Naive thymus-derived CD8-positive, alpha-beta T cell (primary cell): ENCODE measurements around the gene LBHD2. TPM values are rescaled to one million over a fixed set of nuclear protein-coding genes. Genes with fewer than 3 reads are reported as not detected.

Experiments used
- ATAC-seq, 2 donors: fragments of 150-1000 bp; cut with Tn5 transposase in 1 of 2; sonication (Bioruptor Pico), chemical (Tn5 transposase) in 1 of 2; 1 replicate in 1 of 2; 2 replicates in 1 of 2; pipeline ENCODE4 v1.10.0; 2021; ENCODE audit warnings: mild to moderate bottlenecking in 2 of 2, moderate library complexity in 2 of 2
- POLR2A ChIA-PET: fragments of 350-600 bp; sonication (Branson Sonifier 250); formaldehyde crosslinking; loops from one replicate; lab custom pipeline; 2021; ENCODE audit warnings: antibody characterized with exemption; lab: Charles Lee
- DNase-seq, 10 donors: peaks; one replicate each; pipeline versions ENCODE4 v3.0.0 to v3.0.0-alpha.2; 2020 to 2022
- H3K27ac Mint-ChIP-seq, 10 donors: one replicate each; pipeline ENCODE4 v1.8.0; 2020 to 2022; ENCODE audit warnings: mild to moderate bottlenecking in 10 of 10, mixed read lengths in 10 of 10, moderate library complexity in 4 of 10, inconsistent platforms in 1 of 10
- H3K27me3 Mint-ChIP-seq, 5 donors: one replicate each; pipeline ENCODE4 v1.8.0; 2021 to 2022; ENCODE audit warnings: mixed read lengths in 5 of 5
- H3K36me3 Mint-ChIP-seq, 3 donors: one replicate each; pipeline ENCODE4 v1.8.0; 2020 to 2022; ENCODE audit warnings: mixed read lengths in 3 of 3, mild to moderate bottlenecking in 2 of 3, inconsistent platforms in 1 of 3
- H3K4me1 Mint-ChIP-seq, 4 donors: one replicate each; pipeline ENCODE4 v1.8.0; 2021 to 2022; ENCODE audit warnings: mixed read lengths in 4 of 4
- H3K4me3 Mint-ChIP-seq, 10 donors: one replicate each; pipeline ENCODE4 v1.8.0; 2020 to 2022; ENCODE audit warnings: mild to moderate bottlenecking in 10 of 10, mixed read lengths in 10 of 10, moderate library complexity in 6 of 10, inconsistent platforms in 1 of 10
- H3K9me3 Mint-ChIP-seq, 9 donors: one replicate each; pipeline ENCODE4 v1.8.0; 2020 to 2022; ENCODE audit warnings: mixed read lengths in 9 of 9, mild to moderate bottlenecking in 3 of 9, inconsistent platforms in 1 of 9, moderate library complexity in 1 of 9
- polyA plus RNA-seq, 3 donors: library from polyadenylated mRNA; unstranded; fragments of 300-500 nt; fragmentation: Illumina TruSeq; gene quantifications; one replicate each; pipeline ENCODE4 v1.2.3, GENCODE V29; 2021
- total RNA-seq, 8 experiments: library from RNA in 2 of 8; stranded (reverse) in 2 of 8; gene quantifications; one replicate each; pipeline ENCODE4 v1.2.3 and lab custom pipeline; 2021 to 2026

The LBHD2 gene
- total and polyA plus RNA-seq, 5 experiments from 2014 or later, result not detected

- no peak for ATAC-seq
- peak within 1 kb of the TSS in 7 of 10 donors; percentile 31 to 61 (median 45) for H3K4me3 Mint-ChIP-seq
- POLR2A ChIA-PET, result no interaction called here
- no peak within 1 kb of the TSS for H3K27ac Mint-ChIP-seq
- H3K4me1 Mint-ChIP-seq, result peaks cover 6 to 9% (median 8%) of the 10 kb centered on the region in 4 donors
- DNase-seq, result no peak
- peaks cover 0 to 2% (median 0%) of the 10 kb centered on the region in 9 donors for H3K9me3 Mint-ChIP-seq
- H3K27me3 Mint-ChIP-seq, result peaks cover 2 to 49% (median 28%) of the 10 kb centered on the region in 5 donors
- no peaks in the 10 kb centered on the region for H3K36me3 Mint-ChIP-seq
Measured at GRCh38 chr14:103122947-103123633, 39.1 kb downstream of the LBHD2 start, which contains the start of gene TNFAIP2. Gene TNFAIP2 (plus strand): TSS chr14:103123461. CDS start chr14:103126458, 2,997 bp downstream.

- DNase-seq (no peak), ATAC-seq (no peak)
- POLR2A ChIA-PET, result no interaction called here
- peaks cover 6 to 9% (median 8%) of the 10 kb centered on the region in 4 donors for H3K4me1 Mint-ChIP-seq
- no peak overlapping the region for H3K27ac Mint-ChIP-seq
- peaks cover 0 to 2% (median 0%) of the 10 kb centered on the region in 9 donors for H3K9me3 Mint-ChIP-seq
- no peaks in the 10 kb centered on the region for H3K36me3 Mint-ChIP-seq
- H3K4me3 Mint-ChIP-seq, result peak overlapping the region in 7 of 10 donors; percentile 28 to 55 (median 41)
- peaks cover 2 to 49% (median 34%) of the 10 kb centered on the region in 5 donors for H3K27me3 Mint-ChIP-seq
Measured at GRCh38 chr14:103123634-103124500, 39.9 kb downstream of the LBHD2 start.

GRCh38 chr14:103124501-103125001, 40.5 kb downstream of the LBHD2 start:
- H3K27me3 Mint-ChIP-seq, result peaks cover 2 to 48% (median 39%) of the 10 kb centered on the region in 5 donors
- H3K27ac Mint-ChIP-seq, result no peak overlapping the region
- H3K4me3 Mint-ChIP-seq, result peak overlapping the region in 3 of 10 donors; percentile 24 to 55 (median 48)
- peaks cover 0 to 2% (median 0%) of the 10 kb centered on the region in 9 donors for H3K9me3 Mint-ChIP-seq
- DNase-seq (no peak), ATAC-seq (no peak)
- peaks cover 6 to 9% (median 8%) of the 10 kb centered on the region in 4 donors for H3K4me1 Mint-ChIP-seq
- no peaks in the 10 kb centered on the region for H3K36me3 Mint-ChIP-seq
- POLR2A ChIA-PET, result no interaction called here

- DNase-seq, result no peak
- Mint-ChIP-seq H3K9me3 (peaks cover 0 to 2% (median 0%) of the 10 kb centered on the region in 9 donors), H3K36me3 (no peaks in the 10 kb centered on the region), H3K4me1 (peaks cover 4 to 9% (median 7%) of the 10 kb centered on the region in 4 donors), H3K27me3 (peaks cover 2 to 40% (median 32%) of the 10 kb centered on the region in 5 donors), H3K4me3 (peak overlapping the region in 1 of 10 donors; percentile 18), H3K27ac (no peak overlapping the region)
- POLR2A ChIA-PET, result no interaction called here
- ATAC-seq, result no peak
Measured at GRCh38 chr14:103125098-103126070, 41.4 kb downstream of the LBHD2 start.

GRCh38 chr14:103126088-103126872, 42.3 kb downstream of the LBHD2 start:
- Mint-ChIP-seq H3K4me3 (no peak overlapping the region), H3K36me3 (no peaks in the 10 kb centered on the region), H3K9me3 (peaks cover 0 to 2% (median 0%) of the 10 kb centered on the region in 9 donors), H3K27ac (peak overlapping the region in 1 of 10 donors; percentile 73), H3K4me1 (peaks cover 2 to 9% (median 7%) of the 10 kb centered on the region in 4 donors), H3K27me3 (peaks cover 0 to 32% (median 27%) of the 10 kb centered on the region in 5 donors)
- no peak for ATAC-seq
- POLR2A ChIA-PET, result no interaction called here
- no peak for DNase-seq

- H3K9me3 Mint-ChIP-seq, result peaks cover 0 to 2% (median 0%) of the 10 kb centered on the region in 9 donors
- H3K27ac Mint-ChIP-seq, result no peak overlapping the region
- DNase-seq (no peak), ATAC-seq (no peak)
- H3K27me3 Mint-ChIP-seq, result peaks cover 0 to 29% (median 23%) of the 10 kb centered on the region in 5 donors
- POLR2A ChIA-PET, result no interaction called here
- peaks cover 2 to 7% (median 7%) of the 10 kb centered on the region in 4 donors for H3K4me1 Mint-ChIP-seq
- H3K36me3 Mint-ChIP-seq, result no peaks in the 10 kb centered on the region
- H3K4me3 Mint-ChIP-seq, result no peak overlapping the region
Measured at GRCh38 chr14:103126873-103127304, 42.9 kb downstream of the LBHD2 start.

- H3K4me3 Mint-ChIP-seq, result no peak overlapping the region
- ATAC-seq, result no peak
- no peaks in the 10 kb centered on the region for H3K36me3 Mint-ChIP-seq
- peaks cover 0 to 2% (median 0%) of the 10 kb centered on the region in 9 donors for H3K9me3 Mint-ChIP-seq
- no peak for DNase-seq
- POLR2A ChIA-PET, result no interaction called here
- no peak overlapping the region for H3K27ac Mint-ChIP-seq
- peaks cover 2 to 7% (median 3%) of the 10 kb centered on the region in 4 donors for H3K4me1 Mint-ChIP-seq
- peaks cover 0 to 24% (median 20%) of the 10 kb centered on the region in 5 donors for H3K27me3 Mint-ChIP-seq
Measured at GRCh38 chr14:103127356-103127755, 43.3 kb downstream of the LBHD2 start.

- H3K9me3 Mint-ChIP-seq, result peaks cover 0 to 2% (median 0%) of the 10 kb centered on the region in 9 donors
- ATAC-seq, result no peak
- peak overlapping the region in 2 of 10 donors; percentile 28 to 68 for H3K27ac Mint-ChIP-seq
Measured at GRCh38 chr14:103127861-103128598, 44.0 kb downstream of the LBHD2 start.

GRCh38 chr14:103128631-103129300, 44.8 kb downstream of the LBHD2 start:
- Mint-ChIP-seq H3K27me3 (peaks cover 0 to 20% (median 17%) of the 10 kb centered on the region in 5 donors), H3K27ac (peak overlapping the region in 2 of 10 donors; percentile 28 to 68), H3K9me3 (peaks cover 0 to 2% (median 0%) of the 10 kb centered on the region in 9 donors), H3K4me1 (peaks cover 2 to 7% (median 3%) of the 10 kb centered on the region in 4 donors), H3K36me3 (no peaks in the 10 kb centered on the region), H3K4me3 (no peak overlapping the region)
- ATAC-seq (no peak), DNase-seq (peak in 1 of 10 donors; percentile 32)
- POLR2A ChIA-PET, result no interaction called here

More at GRCh38 chr14:103127861-103128598, 44.0 kb downstream of the LBHD2 start:
- H3K36me3 Mint-ChIP-seq, result no peaks in the 10 kb centered on the region
- H3K4me1 Mint-ChIP-seq, result peaks cover 2 to 7% (median 3%) of the 10 kb centered on the region in 4 donors
- no peak overlapping the region for H3K4me3 Mint-ChIP-seq
- H3K27me3 Mint-ChIP-seq, result peaks cover 0 to 20% (median 18%) of the 10 kb centered on the region in 5 donors
- DNase-seq, result no peak
- POLR2A ChIA-PET, result no interaction called here
